H1 (cell line): ENCODE results near the gene COMMD7.

ENCODE experiments used
- BACH1 ChIP-seq: IDR thresholded peaks from 2 replicates; pipeline ENCODE4 v1.6.1; 2012; ENCODE audit warnings: low read length, improper control_type of control experiment
- CTCF ChIP-seq, 3 experiments: IDR thresholded peaks; 1 replicate in 2 of 3; 2 replicates in 1 of 3; pipeline versions ENCODE4 v1.5.1 to v1.6.1; 2011; ENCODE audit warnings: low read length in 3 of 3, mild to moderate bottlenecking in 3 of 3, inconsistent platforms in 2 of 3, low read depth in 1 of 3, moderate library complexity in 1 of 3; ENCODE audit not compliant: insufficient read depth in 1 of 3; ENCODE audit errors: control extremely low read depth in 1 of 3
- EZH2 ChIP-seq: fragments of 200-600 bp; sonication (generic); IDR thresholded peaks from 2 replicates; pipeline ENCODE4 v1.7.1; 2012; ENCODE audit warnings: low read depth, mild to moderate bottlenecking, moderate library complexity, low read length, inconsistent platforms; ENCODE audit not compliant: severe bottlenecking
- HDAC6 ChIP-seq: IDR thresholded peaks from one replicate; pipeline ENCODE4 v1.7.1; 2012; ENCODE audit warnings: low read depth, mild to moderate bottlenecking, inconsistent platforms, low read length, moderate library complexity
- KDM5A ChIP-seq: fragments of 200-600 bp; IDR thresholded peaks from 2 replicates; pipeline ENCODE4 v1.7.1; 2012; ENCODE audit warnings: mild to moderate bottlenecking, low read length, inconsistent platforms, mixed read lengths
- NANOG ChIP-seq: IDR thresholded peaks from 2 replicates; pipeline ENCODE4 v1.6.1; 2011; ENCODE audit warnings: low read length, low read depth, mild to moderate bottlenecking, inconsistent platforms; ENCODE audit not compliant: insufficient read depth, poor library complexity, severe bottlenecking
- RAD21 ChIP-seq, 2 experiments: IDR thresholded peaks in 1 of 2; conservative IDR thresholded peaks in 1 of 2; 2 replicates each; pipeline ENCODE4 v1.6.1; 2011; ENCODE audit warnings: low read depth in 2 of 2, low read length in 2 of 2, improper control_type of control experiment in 1 of 2, inconsistent platforms in 1 of 2, mild to moderate bottlenecking in 1 of 2, moderate library complexity in 1 of 2
- SIN3A ChIP-seq, 2 experiments: IDR thresholded peaks in 1 of 2; conservative IDR thresholded peaks in 1 of 2; 2 replicates each; pipeline ENCODE4 v1.6.1; 2011 to 2012; ENCODE audit warnings: low read length in 2 of 2, improper control_type of control experiment in 1 of 2, low read depth in 1 of 2, mild to moderate bottlenecking in 1 of 2
- TAF1 ChIP-seq: IDR thresholded peaks from 2 replicates; pipeline ENCODE4 v1.6.1; 2011; ENCODE audit warnings: mild to moderate bottlenecking, low read depth, low read length
- TBP ChIP-seq: IDR thresholded peaks from 2 replicates; pipeline ENCODE4 v1.6.1; 2011; ENCODE audit warnings: low read depth, low read length, improper control_type of control experiment
- YY1 ChIP-seq: IDR thresholded peaks from 2 replicates; pipeline ENCODE4 v1.6.1; 2011; ENCODE audit warnings: low read depth, mild to moderate bottlenecking, low read length
- TF ChIP-seq, protein P1 (sequence below): IDR thresholded peaks from 2 replicates; pipeline ENCODE4 v1.6.1; 2012; ENCODE audit warnings: inconsistent platforms

GRCh38 chr20:32687180-32687532, 56.1 kb downstream of the COMMD7 start:
- TF ChIP-seq TBP (no peak), CTCF (IDR thresholded peaks at IDR 0.05; ENCODE audit: control extremely low read depth in 1 of 3, insufficient read depth in 1 of 3, low read depth in 1 of 3, low read length in 3 of 3) (no peak), HDAC6 (no peak), NANOG (no peak), RAD21 (IDR thresholded peaks at IDR 0.05 in 1 of 2, conservative IDR thresholded peaks at IDR 0.05 in 1 of 2; ENCODE audit: low read depth in 2 of 2, low read length in 2 of 2) (no peak), SIN3A (conservative IDR thresholded peaks at IDR 0.05 in 1 of 2, IDR thresholded peaks at IDR 0.05 in 1 of 2; ENCODE audit: low read depth in 1 of 2, low read length in 2 of 2) (no peak), EZH2 (no peak), TAF1 (no peak), KDM5A (no peak), YY1 (no peak), BACH1 (no peak)
- TF ChIP-seq, protein P1, sequence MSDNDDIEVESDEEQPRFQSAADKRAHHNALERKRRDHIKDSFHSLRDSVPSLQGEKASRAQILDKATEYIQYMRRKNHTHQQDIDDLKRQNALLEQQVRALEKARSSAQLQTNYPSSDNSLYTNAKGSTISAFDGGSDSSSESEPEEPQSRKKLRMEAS = no peak
